ENCODE results near the gene APOL1.

APOL1 gene

GRCh38 chr22:36301384-36301828 lies 48.5 kb downstream of the APOL1 start:
- H3K4me3 ChIP-seq (ENCODE audit: low read length), result no peak overlapping the region
- no peaks in the 10 kb centered on the region for H3K9me3 ChIP-seq (ENCODE audit: control insufficient read depth, low read length)
- peaks cover 10% of the 10 kb centered on the region for H3K4me1 ChIP-seq (ENCODE audit: control insufficient read depth, insufficient read depth, low read length)
- H3K36me3 ChIP-seq (ENCODE audit: control insufficient read depth, insufficient read depth, low read length), result peaks cover 77% of the 10 kb centered on the region
- no peak overlapping the region for H3K9ac ChIP-seq (ENCODE audit: low read length)
- H3K27me3 ChIP-seq (ENCODE audit: control insufficient read depth, insufficient read depth, low read length), result no peaks in the 10 kb centered on the region

- H3K36me3 ChIP-seq (ENCODE audit: control insufficient read depth, insufficient read depth, low read length), result peaks cover 81% of the 10 kb centered on the region
- peaks cover 10% of the 10 kb centered on the region for H3K4me1 ChIP-seq (ENCODE audit: control insufficient read depth, insufficient read depth, low read length)
- no peaks in the 10 kb centered on the region for H3K9me3 ChIP-seq (ENCODE audit: control insufficient read depth, low read length)
- no peak overlapping the region for H3K9ac ChIP-seq (ENCODE audit: low read length)
- H3K4me3 ChIP-seq (ENCODE audit: low read length), result no peak overlapping the region
- no peaks in the 10 kb centered on the region for H3K27me3 ChIP-seq (ENCODE audit: control insufficient read depth, insufficient read depth, low read length)
These were observed 48.9 kb downstream of the APOL1 start for GRCh38 chr22:36301851-36302250.

GRCh38 chr22:36302439-36303114 lies 49.6 kb downstream of the APOL1 start:
- Histone ChIP-seq H3K36me3 (ENCODE audit: control insufficient read depth, insufficient read depth, low read length) (peaks cover 76% of the 10 kb centered on the region), H3K4me1 (ENCODE audit: control insufficient read depth, insufficient read depth, low read length) (peaks cover 10% of the 10 kb centered on the region), H3K9ac (ENCODE audit: low read length) (no peak overlapping the region), H3K4me3 (ENCODE audit: low read length) (no peak overlapping the region), H3K27me3 (ENCODE audit: control insufficient read depth, insufficient read depth, low read length) (no peaks in the 10 kb centered on the region), H3K9me3 (ENCODE audit: control insufficient read depth, low read length) (no peaks in the 10 kb centered on the region)

- Histone ChIP-seq H3K9ac (ENCODE audit: low read length) (no peak overlapping the region), H3K36me3 (ENCODE audit: control insufficient read depth, insufficient read depth, low read length) (peaks cover 71% of the 10 kb centered on the region), H3K9me3 (ENCODE audit: control insufficient read depth, low read length) (no peaks in the 10 kb centered on the region), H3K4me1 (ENCODE audit: control insufficient read depth, insufficient read depth, low read length) (peaks cover 10% of the 10 kb centered on the region), H3K4me3 (ENCODE audit: low read length) (no peak overlapping the region), H3K27me3 (ENCODE audit: control insufficient read depth, insufficient read depth, low read length) (no peaks in the 10 kb centered on the region)
These were observed 50.2 kb downstream of the APOL1 start for GRCh38 chr22:36303115-36303467.

GRCh38 chr22:36303874-36304273 lies 50.9 kb downstream of the APOL1 start:
- no peaks in the 10 kb centered on the region for H3K27me3 ChIP-seq (ENCODE audit: control insufficient read depth, insufficient read depth, low read length)
- H3K9me3 ChIP-seq (ENCODE audit: control insufficient read depth, low read length), result no peaks in the 10 kb centered on the region
- H3K9ac ChIP-seq (ENCODE audit: low read length), result no peak overlapping the region
- peaks cover 10% of the 10 kb centered on the region for H3K4me1 ChIP-seq (ENCODE audit: control insufficient read depth, insufficient read depth, low read length)
- peaks cover 63% of the 10 kb centered on the region for H3K36me3 ChIP-seq (ENCODE audit: control insufficient read depth, insufficient read depth, low read length)
- H3K4me3 ChIP-seq (ENCODE audit: low read length), result no peak overlapping the region

GRCh38 chr22:36304429-36304828 lies 51.5 kb downstream of the APOL1 start:
- Histone ChIP-seq H3K4me1 (ENCODE audit: control insufficient read depth, insufficient read depth, low read length) (peaks cover 10% of the 10 kb centered on the region), H3K36me3 (ENCODE audit: control insufficient read depth, insufficient read depth, low read length) (peaks cover 63% of the 10 kb centered on the region), H3K9ac (ENCODE audit: low read length) (no peak overlapping the region), H3K4me3 (ENCODE audit: low read length) (no peak overlapping the region), H3K27me3 (ENCODE audit: control insufficient read depth, insufficient read depth, low read length) (no peaks in the 10 kb centered on the region), H3K9me3 (ENCODE audit: control insufficient read depth, low read length) (no peaks in the 10 kb centered on the region)

GRCh38 chr22:36305813-36306212 lies 52.9 kb downstream of the APOL1 start:
- Histone ChIP-seq H3K36me3 (ENCODE audit: control insufficient read depth, insufficient read depth, low read length) (peaks cover 55% of the 10 kb centered on the region), H3K4me1 (ENCODE audit: control insufficient read depth, insufficient read depth, low read length) (peaks cover 10% of the 10 kb centered on the region)

GRCh38 chr22:36306227-36306626 lies 53.3 kb downstream of the APOL1 start:
- H3K36me3 ChIP-seq (ENCODE audit: control insufficient read depth, insufficient read depth, low read length), result peaks cover 55% of the 10 kb centered on the region
- no peaks in the 10 kb centered on the region for H3K9me3 ChIP-seq (ENCODE audit: control insufficient read depth, low read length)
- peaks cover 10% of the 10 kb centered on the region for H3K4me1 ChIP-seq (ENCODE audit: control insufficient read depth, insufficient read depth, low read length)
- no peak overlapping the region for H3K9ac ChIP-seq (ENCODE audit: low read length)
- no peaks in the 10 kb centered on the region for H3K27me3 ChIP-seq (ENCODE audit: control insufficient read depth, insufficient read depth, low read length)
- no peak overlapping the region for H3K4me3 ChIP-seq (ENCODE audit: low read length)

More at GRCh38 chr22:36305813-36306212, 52.9 kb downstream of the APOL1 start:
- Histone ChIP-seq H3K27me3 (ENCODE audit: control insufficient read depth, insufficient read depth, low read length) (no peaks in the 10 kb centered on the region), H3K9ac (ENCODE audit: low read length) (no peak overlapping the region), H3K4me3 (ENCODE audit: low read length) (no peak overlapping the region), H3K9me3 (ENCODE audit: control insufficient read depth, low read length) (no peaks in the 10 kb centered on the region)

- Histone ChIP-seq H3K4me3 (ENCODE audit: low read length) (no peak overlapping the region), H3K9ac (ENCODE audit: low read length) (no peak overlapping the region), H3K27me3 (ENCODE audit: control insufficient read depth, insufficient read depth, low read length) (no peaks in the 10 kb centered on the region), H3K4me1 (ENCODE audit: control insufficient read depth, insufficient read depth, low read length) (peaks cover 8% of the 10 kb centered on the region), H3K36me3 (ENCODE audit: control insufficient read depth, insufficient read depth, low read length) (peaks cover 51% of the 10 kb centered on the region), H3K9me3 (ENCODE audit: control insufficient read depth, low read length) (no peaks in the 10 kb centered on the region)
These were observed 55.9 kb downstream of the APOL1 start for GRCh38 chr22:36308880-36309279.

GRCh38 chr22:36311386-36312085 lies 58.6 kb downstream of the APOL1 start:
- H3K36me3 ChIP-seq (ENCODE audit: control insufficient read depth, insufficient read depth, low read length), result peaks cover 34% of the 10 kb centered on the region
- no peaks in the 10 kb centered on the region for H3K4me1 ChIP-seq (ENCODE audit: control insufficient read depth, insufficient read depth, low read length)
- no peaks in the 10 kb centered on the region for H3K9me3 ChIP-seq (ENCODE audit: control insufficient read depth, low read length)
- no peak overlapping the region for H3K9ac ChIP-seq (ENCODE audit: low read length)
- H3K4me3 ChIP-seq (ENCODE audit: low read length), result no peak overlapping the region
- no peaks in the 10 kb centered on the region for H3K27me3 ChIP-seq (ENCODE audit: control insufficient read depth, insufficient read depth, low read length)

- Histone ChIP-seq H3K27me3 (ENCODE audit: control insufficient read depth, insufficient read depth, low read length) (no peaks in the 10 kb centered on the region), H3K36me3 (ENCODE audit: control insufficient read depth, insufficient read depth, low read length) (peaks cover 43% of the 10 kb centered on the region), H3K4me3 (ENCODE audit: low read length) (no peak overlapping the region), H3K4me1 (ENCODE audit: control insufficient read depth, insufficient read depth, low read length) (no peaks in the 10 kb centered on the region), H3K9ac (ENCODE audit: low read length) (no peak overlapping the region), H3K9me3 (ENCODE audit: control insufficient read depth, low read length) (no peaks in the 10 kb centered on the region)
These were observed 62.4 kb downstream of the APOL1 start for GRCh38 chr22:36315325-36315724.

- Histone ChIP-seq H3K4me3 (ENCODE audit: low read length) (no peak overlapping the region), H3K27me3 (ENCODE audit: control insufficient read depth, insufficient read depth, low read length) (no peaks in the 10 kb centered on the region), H3K9me3 (ENCODE audit: control insufficient read depth, low read length) (no peaks in the 10 kb centered on the region), H3K4me1 (ENCODE audit: control insufficient read depth, insufficient read depth, low read length) (no peaks in the 10 kb centered on the region), H3K9ac (ENCODE audit: low read length) (no peak overlapping the region), H3K36me3 (ENCODE audit: control insufficient read depth, insufficient read depth, low read length) (peaks cover 37% of the 10 kb centered on the region)
These were observed 63.5 kb downstream of the APOL1 start for GRCh38 chr22:36316419-36316818.
